AG10803 (cell line): Measurements from ENCODE around the gene PF4V1.
A peak's percentile ranks its signal among the peaks of the same experiment; 100 is the strongest.

Experiments
- DNase-seq: peaks from one replicate; pipeline ENCODE4 v3.0.0; 2010; ENCODE audit warnings: low read depth
- H3K4me3 ChIP-seq: 2 replicates; pipeline ENCODE4 v1.5.1; 2011; ENCODE audit warnings: mild to moderate bottlenecking, low read length, control low read depth
- TF ChIP-seq, protein P1 (sequence below): conservative IDR thresholded peaks from 2 replicates; pipeline ENCODE4 v1.5.1; 2011; ENCODE audit warnings: mild to moderate bottlenecking, low read length, control low read depth, inconsistent platforms

Gene PF4V1

DNA sequence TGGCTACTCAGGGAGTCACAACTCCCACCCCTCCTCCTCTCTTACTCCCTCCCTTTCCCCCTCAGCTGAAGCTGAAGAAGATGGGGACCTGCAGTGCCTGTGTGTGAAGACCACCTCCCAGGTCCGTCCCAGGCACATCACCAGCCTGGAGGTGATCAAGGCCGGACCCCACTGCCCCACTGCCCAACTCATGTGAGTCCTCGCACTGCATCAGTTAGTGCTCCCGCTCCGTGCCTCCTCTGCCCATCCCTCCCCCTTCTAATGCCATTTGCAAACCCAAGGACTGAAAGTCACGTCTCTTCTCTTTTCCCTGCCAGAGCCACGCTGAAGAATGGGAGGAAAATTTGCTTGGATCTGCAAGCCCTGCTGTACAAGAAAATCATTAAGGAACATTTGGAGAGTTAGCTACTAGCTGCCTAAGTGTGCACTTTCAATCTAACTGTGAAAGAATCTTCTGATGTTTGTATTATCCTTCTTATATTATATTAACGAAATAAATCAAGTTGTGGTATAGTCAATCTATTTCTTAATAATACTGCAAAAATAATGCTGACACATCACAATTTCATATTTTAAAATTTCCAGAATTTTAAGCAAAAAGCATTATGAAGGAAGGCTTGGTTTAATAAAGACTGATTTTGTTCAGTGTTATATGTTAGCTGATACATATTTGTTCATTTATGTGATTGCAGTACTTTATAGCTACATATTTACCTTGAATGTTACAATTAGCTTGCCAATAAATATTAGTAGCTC is 800 bp downstream of the PF4V1 start:
- no peak for DNase-seq
- TF ChIP-seq, protein P1, sequence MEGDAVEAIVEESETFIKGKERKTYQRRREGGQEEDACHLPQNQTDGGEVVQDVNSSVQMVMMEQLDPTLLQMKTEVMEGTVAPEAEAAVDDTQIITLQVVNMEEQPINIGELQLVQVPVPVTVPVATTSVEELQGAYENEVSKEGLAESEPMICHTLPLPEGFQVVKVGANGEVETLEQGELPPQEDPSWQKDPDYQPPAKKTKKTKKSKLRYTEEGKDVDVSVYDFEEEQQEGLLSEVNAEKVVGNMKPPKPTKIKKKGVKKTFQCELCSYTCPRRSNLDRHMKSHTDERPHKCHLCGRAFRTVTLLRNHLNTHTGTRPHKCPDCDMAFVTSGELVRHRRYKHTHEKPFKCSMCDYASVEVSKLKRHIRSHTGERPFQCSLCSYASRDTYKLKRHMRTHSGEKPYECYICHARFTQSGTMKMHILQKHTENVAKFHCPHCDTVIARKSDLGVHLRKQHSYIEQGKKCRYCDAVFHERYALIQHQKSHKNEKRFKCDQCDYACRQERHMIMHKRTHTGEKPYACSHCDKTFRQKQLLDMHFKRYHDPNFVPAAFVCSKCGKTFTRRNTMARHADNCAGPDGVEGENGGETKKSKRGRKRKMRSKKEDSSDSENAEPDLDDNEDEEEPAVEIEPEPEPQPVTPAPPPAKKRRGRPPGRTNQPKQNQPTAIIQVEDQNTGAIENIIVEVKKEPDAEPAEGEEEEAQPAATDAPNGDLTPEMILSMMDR, result no peak
- peak overlapping the region; percentile 41; the same call in 1 of the 2 replicates for H3K4me3 ChIP-seq

DNA sequence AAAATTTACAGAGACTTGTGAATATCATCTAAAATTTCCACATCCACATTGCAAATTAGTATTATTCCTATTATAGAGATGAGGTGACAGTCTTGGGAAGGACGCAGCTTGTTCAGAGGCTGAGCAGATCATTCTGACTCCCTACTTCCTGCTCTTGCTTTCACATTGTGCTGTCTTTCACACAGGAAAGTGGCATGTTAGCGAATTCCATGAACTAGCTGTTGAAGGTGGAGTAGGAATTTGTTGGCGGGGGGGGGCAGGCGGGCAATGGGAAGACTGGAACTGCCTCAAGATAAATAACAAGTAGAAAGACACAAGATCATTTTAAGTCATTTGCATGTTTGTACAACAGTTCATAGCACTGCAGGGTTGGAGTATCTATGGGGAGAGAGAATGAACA is 2.3 kb downstream of the PF4V1 start:
- TF ChIP-seq, protein P1, result no peak
- no peak for DNase-seq
- no peak overlapping the region for H3K4me3 ChIP-seq

DNA sequence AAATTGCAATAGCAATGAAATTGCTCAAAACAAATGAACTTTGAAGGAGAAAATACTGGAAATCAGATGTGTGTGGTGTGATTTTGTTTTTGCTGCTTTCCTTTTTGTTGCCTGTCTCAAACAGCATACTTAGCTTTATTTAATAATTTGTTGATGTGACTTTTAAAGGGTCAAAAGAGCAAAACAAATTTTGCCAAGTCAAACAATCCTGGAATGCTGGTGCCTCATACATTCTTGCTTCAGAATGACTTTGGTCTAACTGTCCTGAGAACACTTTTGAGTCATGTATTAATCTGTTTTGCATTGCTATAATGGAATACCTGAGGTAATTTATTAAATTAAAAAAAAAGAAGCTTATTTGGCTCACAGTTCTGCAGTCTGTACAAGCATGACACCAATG is 3.4 kb downstream of the PF4V1 start:
- TF ChIP-seq, protein P1, result no peak
- no peak overlapping the region for H3K4me3 ChIP-seq
- DNase-seq, result peak; percentile 77

DNA sequence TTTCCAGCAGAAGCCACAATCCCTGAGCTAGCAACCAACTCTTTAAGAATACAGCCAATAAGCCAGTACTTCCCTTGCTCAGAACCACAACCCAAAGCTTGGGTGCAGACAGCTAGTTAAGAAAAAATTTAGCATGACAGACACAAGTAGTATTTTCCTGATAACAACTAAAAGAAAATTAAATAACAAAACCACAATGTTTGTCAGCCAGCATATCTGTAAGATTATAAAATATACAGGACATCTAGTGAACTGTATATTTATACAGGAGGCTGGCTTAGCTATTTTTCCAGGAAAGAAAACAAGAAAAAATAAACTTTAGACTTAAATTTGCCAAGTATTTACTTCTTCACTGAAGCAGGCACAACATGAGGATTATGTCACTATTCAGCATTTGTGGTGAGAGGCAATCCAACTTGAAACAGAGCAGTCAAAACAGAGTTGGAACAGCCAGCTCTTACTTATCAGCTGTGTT is 6.6 kb downstream of the PF4V1 start:
- H3K4me3 ChIP-seq, result no peak overlapping the region
- peak; percentile 52 for DNase-seq
- TF ChIP-seq, protein P1, result no peak

DNA sequence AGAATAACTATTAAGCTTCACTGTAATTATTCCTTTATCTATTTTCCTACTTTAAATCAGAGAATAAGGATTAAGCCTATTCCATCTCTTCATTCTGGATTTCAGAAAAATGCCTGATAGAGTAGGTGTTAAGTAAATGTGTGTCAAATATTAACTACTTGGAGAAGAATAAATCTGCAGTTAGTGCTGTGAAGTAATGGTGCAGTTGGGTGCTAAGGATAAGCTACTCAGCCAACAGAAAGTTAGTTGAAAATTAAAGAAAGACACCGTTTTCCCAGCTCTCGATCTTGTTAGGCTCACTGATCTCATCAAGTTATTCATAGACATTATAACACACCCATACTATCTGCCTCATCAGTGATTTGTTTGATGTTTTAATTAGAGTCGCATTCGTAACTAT is 7.1 kb downstream of the PF4V1 start:
- TF ChIP-seq, protein P1, result no peak
- no peak for DNase-seq
- no peak overlapping the region for H3K4me3 ChIP-seq

DNA sequence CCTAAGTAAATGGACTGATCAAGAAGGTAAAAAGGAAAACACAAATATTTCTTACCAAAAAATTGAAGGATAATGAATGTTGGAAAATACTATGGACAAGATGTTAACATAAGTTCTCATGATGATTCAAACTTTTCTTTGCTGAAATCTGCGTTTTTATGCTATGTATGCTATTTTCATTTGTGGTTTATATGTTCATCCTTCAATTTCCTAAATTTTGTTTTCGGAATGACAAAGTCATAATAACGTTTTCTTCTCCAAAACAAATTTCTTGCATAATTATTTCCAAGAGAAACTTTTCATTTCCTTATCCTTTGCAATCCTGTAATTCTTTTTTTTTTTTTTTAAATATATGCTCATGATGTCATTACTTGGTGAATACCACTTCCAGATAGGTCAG is 7.8 kb downstream of the PF4V1 start:
- DNase-seq, result no peak
- TF ChIP-seq, protein P1, result no peak
- H3K4me3 ChIP-seq, result no peak overlapping the region

DNA sequence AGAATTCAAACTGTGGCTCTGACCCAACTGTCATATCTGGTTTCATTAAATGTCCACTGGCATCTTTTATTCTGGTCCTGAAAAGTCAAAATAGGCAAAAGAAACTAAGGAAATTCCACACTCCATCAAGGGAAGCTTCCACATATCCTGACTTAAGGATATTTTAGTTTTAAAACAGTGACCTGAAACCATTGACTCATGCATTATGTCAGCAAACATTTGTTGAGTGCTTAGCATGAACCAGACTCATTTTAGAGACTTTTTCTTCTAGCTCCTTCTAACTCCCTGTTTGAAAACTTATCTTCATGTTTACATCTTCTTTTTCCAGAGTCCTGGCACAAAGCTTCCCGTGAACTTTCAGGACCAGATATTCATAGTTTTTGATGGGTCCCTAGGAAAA is 9.2 kb downstream of the PF4V1 start:
- TF ChIP-seq, protein P1, result no peak
- no peak overlapping the region for H3K4me3 ChIP-seq
- no peak for DNase-seq
